Spinal cord (tissue), 10 donors: ENCODE data around the gene MOB3B. TPM values are rescaled to one million over a fixed set of nuclear protein-coding genes. Genes with fewer than 3 reads are reported as not detected.

ENCODE experiments used
- DNase-seq, 6 donors: peaks; one replicate each; pipeline versions ENCODE4 v3.0.0 to v3.0.0-alpha.2; 2013 to 2015; ENCODE audit warnings: low spot score in 6 of 6, low read depth in 4 of 6
- H3K27ac ChIP-seq: one replicate; pipeline ENCODE4 v1.5.1; 2013; ENCODE audit warnings: low read depth, low read length, control low read depth
- H3K27me3 ChIP-seq: one replicate; pipeline ENCODE4 v1.6.1; 2013; ENCODE audit warnings: low read length; ENCODE audit not compliant: control insufficient read depth, insufficient read depth
- H3K36me3 ChIP-seq: one replicate; pipeline ENCODE4 v1.6.1; 2013; ENCODE audit warnings: low read length; ENCODE audit not compliant: control insufficient read depth, insufficient read depth
- H3K4me1 ChIP-seq: one replicate; pipeline ENCODE4 v1.6.1; 2013; ENCODE audit warnings: low read length; ENCODE audit not compliant: control insufficient read depth, insufficient read depth
- H3K4me3 ChIP-seq: one replicate; pipeline ENCODE4 v1.5.1; 2013; ENCODE audit warnings: low read depth, low read length, control low read depth
- H3K9me3 ChIP-seq: one replicate; pipeline ENCODE4 v1.6.1; 2013; ENCODE audit warnings: low read length; ENCODE audit not compliant: control insufficient read depth, insufficient read depth
- WGBS: methylation state at CpG from one replicate; pipeline ENCODE4 v1.1.5; 2013; ENCODE audit warnings: missing lambda C conversion rate; ENCODE audit not compliant: insufficient coverage; 5-methylcytosine and 5-hydroxymethylcytosine counted together
- polyA plus RNA-seq, 2 donors: library from polyadenylated mRNA; unstranded; fragments of 120-200 nt; gene quantifications; one replicate each; pipeline ENCODE4 v1.2.1, GENCODE V29; 2013; ENCODE audit not compliant: insufficient read length in 2 of 2
- total RNA-seq, 2 donors: library from RNA; depleted of rRNA in 1 of 2; stranded (reverse); fragments of 120-200 nt in 1 of 2; fragments of >200 nt in 1 of 2; gene quantifications; one replicate each; pipeline versions ENCODE4 v1.2.3 to v1.2.4, GENCODE V29; 2013 to 2014
- donor health status: healthy.

MOB3B gene
- total and polyA plus RNA-seq, 4 donors = 9.4 to 34.9 (median 16.0) TPM

- Histone ChIP-seq H3K36me3 (no peaks in the 10 kb centered on the region), H3K4me3 (no peak overlapping the region), H3K4me1 (peaks cover 31% of the 10 kb centered on the region), H3K9me3 (peaks cover 3% of the 10 kb centered on the region), H3K27ac (peak overlapping the region; percentile 33), H3K27me3 (no peaks in the 10 kb centered on the region)
- 77% methylated on average over 7 of the region's 9 CpGs for WGBS
- no peak for DNase-seq
These were observed 187.9 kb downstream of the MOB3B start for GRCh38 chr9:27341545-27342294.

GRCh38 chr9:27340961-27341511 is 188.6 kb downstream of the MOB3B start:
- Histone ChIP-seq H3K27me3 (no peaks in the 10 kb centered on the region), H3K27ac (peak overlapping the region; percentile 33), H3K4me3 (no peak overlapping the region), H3K9me3 (peaks cover 3% of the 10 kb centered on the region), H3K36me3 (no peaks in the 10 kb centered on the region), H3K4me1 (peaks cover 31% of the 10 kb centered on the region)
- WGBS = 22% methylated on average over 6 of the region's 7 CpGs
- peak in 1 of 6 donors; percentile 65 for DNase-seq

GRCh38 chr9:27340285-27340674 is 189.3 kb downstream of the MOB3B start:
- WGBS = 63% methylated on average over 5 of the region's 5 CpGs
- H3K27me3 ChIP-seq = no peaks in the 10 kb centered on the region
- no peaks in the 10 kb centered on the region for H3K36me3 ChIP-seq
- no peak overlapping the region for H3K27ac ChIP-seq
- DNase-seq = no peak
- peaks cover 31% of the 10 kb centered on the region for H3K4me1 ChIP-seq
- no peak overlapping the region for H3K4me3 ChIP-seq
- H3K9me3 ChIP-seq = peaks cover 3% of the 10 kb centered on the region

- no peak overlapping the region for H3K4me3 ChIP-seq
- 86% methylated on average over 6 of the region's 11 CpGs for WGBS
- DNase-seq = no peak
- H3K36me3 ChIP-seq = no peaks in the 10 kb centered on the region
- peaks cover 3% of the 10 kb centered on the region for H3K9me3 ChIP-seq
- H3K4me1 ChIP-seq = peaks cover 31% of the 10 kb centered on the region
- H3K27ac ChIP-seq = peak overlapping the region; percentile 33
- no peaks in the 10 kb centered on the region for H3K27me3 ChIP-seq
These were observed 189.8 kb downstream of the MOB3B start for GRCh38 chr9:27339661-27340284.

- Histone ChIP-seq H3K27ac (peak overlapping the region; percentile 64), H3K9me3 (peaks cover 3% of the 10 kb centered on the region), H3K36me3 (no peaks in the 10 kb centered on the region), H3K27me3 (no peaks in the 10 kb centered on the region), H3K4me1 (peaks cover 31% of the 10 kb centered on the region), H3K4me3 (no peak overlapping the region)
- DNase-seq = peak in 1 of 6 donors; percentile 46
- 40% methylated on average over 1 of the region's 9 CpGs for WGBS
These were observed 191.1 kb downstream of the MOB3B start for GRCh38 chr9:27338527-27338903.

GRCh38 chr9:27337833-27338526 is 191.6 kb downstream of the MOB3B start:
- 55% methylated on average over 5 of the region's 5 CpGs for WGBS
- no peaks in the 10 kb centered on the region for H3K36me3 ChIP-seq
- H3K27me3 ChIP-seq = no peaks in the 10 kb centered on the region
- no peak overlapping the region for H3K27ac ChIP-seq
- no peak overlapping the region for H3K4me3 ChIP-seq
- peaks cover 31% of the 10 kb centered on the region for H3K4me1 ChIP-seq
- no peak for DNase-seq
- H3K9me3 ChIP-seq = peaks cover 3% of the 10 kb centered on the region

GRCh38 chr9:27337236-27337635 is 192.4 kb downstream of the MOB3B start:
- Histone ChIP-seq H3K4me3 (no peak overlapping the region), H3K36me3 (no peaks in the 10 kb centered on the region), H3K4me1 (peaks cover 31% of the 10 kb centered on the region), H3K9me3 (peaks cover 3% of the 10 kb centered on the region), H3K27me3 (no peaks in the 10 kb centered on the region), H3K27ac (no peak overlapping the region)
- DNase-seq = no peak
- WGBS = 66% methylated on average over 2 of the region's 3 CpGs

GRCh38 chr9:27336829-27337228 is 192.8 kb downstream of the MOB3B start:
- H3K27ac ChIP-seq = no peak overlapping the region
- H3K4me3 ChIP-seq = no peak overlapping the region
- WGBS = 88% methylated on average over 10 of the region's 10 CpGs
- peaks cover 29% of the 10 kb centered on the region for H3K4me1 ChIP-seq
- H3K27me3 ChIP-seq = no peaks in the 10 kb centered on the region
- no peaks in the 10 kb centered on the region for H3K9me3 ChIP-seq
- DNase-seq = no peak
- H3K36me3 ChIP-seq = no peaks in the 10 kb centered on the region

- no peak for DNase-seq
- no peaks in the 10 kb centered on the region for H3K9me3 ChIP-seq
- WGBS = no CpG with 5 or more reads among the region's 1 CpG
- peaks cover 28% of the 10 kb centered on the region for H3K4me1 ChIP-seq
- no peak overlapping the region for H3K4me3 ChIP-seq
- no peaks in the 10 kb centered on the region for H3K27me3 ChIP-seq
- no peaks in the 10 kb centered on the region for H3K36me3 ChIP-seq
- H3K27ac ChIP-seq = no peak overlapping the region
These were observed 193.5 kb downstream of the MOB3B start for GRCh38 chr9:27336126-27336525.
